Naive thymus-derived CD8-positive, alpha-beta T cell (primary cell): ENCODE measurements around the gene NDUFA3. TPM values are rescaled to one million over a fixed set of nuclear protein-coding genes. Genes with fewer than 3 reads are reported as not detected.

Experiments used
- ATAC-seq, 2 donors: fragments of 150-1000 bp; cut with Tn5 transposase in 1 of 2; sonication (Bioruptor Pico), chemical (Tn5 transposase) in 1 of 2; 1 replicate in 1 of 2; 2 replicates in 1 of 2; pipeline ENCODE4 v1.10.0; 2021; ENCODE audit warnings: mild to moderate bottlenecking in 2 of 2, moderate library complexity in 2 of 2
- POLR2A ChIA-PET: fragments of 350-600 bp; sonication (Branson Sonifier 250); formaldehyde crosslinking; loops from one replicate; lab custom pipeline; 2021; ENCODE audit warnings: antibody characterized with exemption; lab: Charles Lee
- DNase-seq, 10 donors: peaks; one replicate each; pipeline versions ENCODE4 v3.0.0 to v3.0.0-alpha.2; 2020 to 2022
- H3K27ac Mint-ChIP-seq, 10 donors: one replicate each; pipeline ENCODE4 v1.8.0; 2020 to 2022; ENCODE audit warnings: mild to moderate bottlenecking in 10 of 10, mixed read lengths in 10 of 10, moderate library complexity in 4 of 10, inconsistent platforms in 1 of 10
- H3K27me3 Mint-ChIP-seq, 5 donors: one replicate each; pipeline ENCODE4 v1.8.0; 2021 to 2022; ENCODE audit warnings: mixed read lengths in 5 of 5
- H3K36me3 Mint-ChIP-seq, 3 donors: one replicate each; pipeline ENCODE4 v1.8.0; 2020 to 2022; ENCODE audit warnings: mixed read lengths in 3 of 3, mild to moderate bottlenecking in 2 of 3, inconsistent platforms in 1 of 3
- H3K4me1 Mint-ChIP-seq, 4 donors: one replicate each; pipeline ENCODE4 v1.8.0; 2021 to 2022; ENCODE audit warnings: mixed read lengths in 4 of 4
- H3K4me3 Mint-ChIP-seq, 10 donors: one replicate each; pipeline ENCODE4 v1.8.0; 2020 to 2022; ENCODE audit warnings: mild to moderate bottlenecking in 10 of 10, mixed read lengths in 10 of 10, moderate library complexity in 6 of 10, inconsistent platforms in 1 of 10
- H3K9me3 Mint-ChIP-seq, 9 donors: one replicate each; pipeline ENCODE4 v1.8.0; 2020 to 2022; ENCODE audit warnings: mixed read lengths in 9 of 9, mild to moderate bottlenecking in 3 of 9, inconsistent platforms in 1 of 9, moderate library complexity in 1 of 9
- polyA plus RNA-seq, 3 donors: library from polyadenylated mRNA; unstranded; fragments of 300-500 nt; fragmentation: Illumina TruSeq; gene quantifications; one replicate each; pipeline ENCODE4 v1.2.3, GENCODE V29; 2021
- total RNA-seq, 8 experiments: library from RNA in 2 of 8; stranded (reverse) in 2 of 8; gene quantifications; one replicate each; pipeline ENCODE4 v1.2.3 and lab custom pipeline; 2021 to 2026

Gene NDUFA3
- total and polyA plus RNA-seq, 5 experiments from 2014 or later = 103 to 564 (median 489) TPM

DNA sequence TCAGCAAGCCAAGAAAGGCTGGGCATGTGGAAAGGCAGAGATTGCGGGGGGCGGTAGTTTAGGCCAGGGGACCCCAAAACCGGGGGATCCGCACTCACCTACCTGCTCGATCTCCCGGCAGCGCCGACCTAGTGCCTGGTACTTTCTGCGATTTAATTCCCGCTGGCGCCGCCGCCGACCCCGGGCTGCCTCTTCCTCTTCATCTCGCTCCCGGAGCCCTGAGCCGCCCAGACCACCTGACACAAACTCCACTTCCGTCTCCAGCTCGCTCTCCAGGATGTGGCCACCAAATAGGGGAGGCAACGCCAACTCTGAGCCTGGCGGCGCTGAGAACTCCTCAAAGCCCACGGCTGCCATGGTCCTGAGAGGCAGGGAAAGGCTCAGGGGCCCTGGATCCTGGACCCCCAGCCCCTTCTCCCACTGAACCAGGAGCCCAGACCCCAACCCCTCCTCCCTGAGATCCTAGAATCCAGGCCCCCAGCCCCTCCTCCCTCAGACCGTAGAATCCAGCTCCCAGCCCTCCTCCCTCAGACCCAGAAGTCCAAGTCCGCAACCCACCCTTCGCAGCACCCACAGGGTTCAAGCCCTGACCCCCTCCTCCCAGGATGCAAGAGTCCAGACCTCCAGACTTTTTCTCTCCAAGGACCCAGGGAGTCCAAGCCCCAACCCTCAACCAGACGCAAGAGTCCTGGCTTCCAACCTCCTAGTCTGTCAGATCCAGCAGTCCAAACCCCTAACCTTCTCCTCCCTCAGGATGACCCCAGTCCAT lies 11.9 kb downstream of the NDUFA3 start:
- peak; percentile 41 to 47 for ATAC-seq
- H3K9me3 Mint-ChIP-seq = no peaks in the 10 kb centered on the region
- POLR2A ChIA-PET = interaction anchor here (1.3 to 4.1 kb wide), 11 partner anchors 8 to 349 kb away, joined by 3 to 86 read pairs (median 10); partner anchors contain the start of genes CNOT3, LENG1, LENG8 and LENG9
- peaks cover 0 to 4% (median 0%) of the 10 kb centered on the region in 5 donors for H3K27me3 Mint-ChIP-seq
- H3K4me1 Mint-ChIP-seq = peaks cover 18 to 55% (median 36%) of the 10 kb centered on the region in 4 donors
- H3K4me3 Mint-ChIP-seq = peak overlapping the region; percentile 87 to 98 (median 93)
- H3K27ac Mint-ChIP-seq = peak overlapping the region; percentile 89 to 99 (median 95)
- peaks cover 0 to 41% (median 5%) of the 10 kb centered on the region in 3 donors for H3K36me3 Mint-ChIP-seq
- peak in 9 of 10 donors; percentile 23 to 77 (median 46) for DNase-seq

GRCh38 chr19:54115109-54116063 lies 12.7 kb downstream of the NDUFA3 start, which contains the start of the genes PRPF31 and TFPT:
TSS of gene PRPF31 (plus strand) at chr19:54115754. CDS start at chr19:54118279, 2,525 bp downstream.
TSS of gene TFPT (minus strand) at chr19:54115657. CDS start at chr19:54115269, 388 bp downstream.
- Mint-ChIP-seq H3K36me3 (peaks cover 0 to 40% (median 8%) of the 10 kb centered on the region in 3 donors), H3K4me1 (peaks cover 16 to 50% (median 36%) of the 10 kb centered on the region in 4 donors), H3K27me3 (peaks cover 0 to 4% (median 0%) of the 10 kb centered on the region in 5 donors), H3K9me3 (no peaks in the 10 kb centered on the region), H3K27ac (peak within 1 kb of the TSS; percentile 89 to 99 (median 95)), H3K4me3 (peak within 1 kb of the TSS; percentile 87 to 98 (median 93))
- POLR2A ChIA-PET = interaction anchor here (0.6 to 4.1 kb wide), 19 partner anchors 8 to 1013 kb away, joined by 3 to 86 read pairs (median 4); partner anchors contain the start of genes CNOT3, LENG1, LENG8 and LENG9
- DNase-seq (peak; percentile 79 to 100 (median 96)), ATAC-seq (peak; percentile 87 to 89)

- no peak for ATAC-seq
- Mint-ChIP-seq H3K27me3 (no peaks in the 10 kb centered on the region), H3K9me3 (no peaks in the 10 kb centered on the region), H3K36me3 (peaks cover 0 to 71% (median 7%) of the 10 kb centered on the region in 3 donors), H3K4me1 (peaks cover 6 to 21% (median 12%) of the 10 kb centered on the region in 4 donors), H3K27ac (no peak overlapping the region), H3K4me3 (no peak overlapping the region)
- no peak for DNase-seq
- POLR2A ChIA-PET = interaction anchor here (1.2 kb wide), 1 partner anchor 16 kb away, joined by 5 read pairs; the partner anchor contains the start of gene CNOT3
These were observed 18.6 kb downstream of the NDUFA3 start for GRCh38 chr19:54121259-54121658.

- Mint-ChIP-seq H3K4me1 (peaks cover 0 to 2% (median under 1%) of the 10 kb centered on the region in 4 donors), H3K27me3 (no peaks in the 10 kb centered on the region), H3K4me3 (no peak overlapping the region), H3K36me3 (peaks cover 0 to 73% (median 9%) of the 10 kb centered on the region in 3 donors), H3K27ac (no peak overlapping the region), H3K9me3 (no peaks in the 10 kb centered on the region)
- no peak for ATAC-seq
- DNase-seq = no peak
- POLR2A ChIA-PET = interaction anchor here (2.2 to 2.6 kb wide), 2 partner anchors 9 to 13 kb away, joined by 5 to 16 read pairs; partner anchors contain the start of genes CNOT3, PRPF31 and TFPT
These were observed 21.0 kb downstream of the NDUFA3 start for GRCh38 chr19:54123682-54124081.

DNA sequence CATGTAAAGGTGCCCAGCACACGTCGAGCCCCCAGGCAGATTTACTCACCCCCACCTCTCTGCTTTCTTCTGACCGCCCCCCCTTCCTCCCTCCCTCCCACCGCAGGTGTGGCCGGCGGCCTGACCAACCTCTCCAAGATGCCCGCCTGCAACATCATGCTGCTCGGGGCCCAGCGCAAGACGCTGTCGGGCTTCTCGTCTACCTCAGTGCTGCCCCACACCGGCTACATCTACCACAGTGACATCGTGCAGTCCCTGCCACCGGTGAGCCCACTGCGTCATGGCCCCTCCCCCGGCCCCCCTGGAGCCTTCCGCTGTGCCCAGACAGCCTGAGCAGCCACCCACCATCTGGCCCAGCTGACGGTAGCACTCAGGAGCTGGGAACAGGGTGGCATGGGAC lies 21.7 kb downstream of the NDUFA3 start:
- no peak overlapping the region for H3K4me3 Mint-ChIP-seq
- ATAC-seq = no peak
- peaks cover 0 to 70% (median 9%) of the 10 kb centered on the region in 3 donors for H3K36me3 Mint-ChIP-seq
- H3K27ac Mint-ChIP-seq = no peak overlapping the region
- no peak for DNase-seq
- peaks cover 0 to 2% (median under 1%) of the 10 kb centered on the region in 4 donors for H3K4me1 Mint-ChIP-seq
- H3K27me3 Mint-ChIP-seq = no peaks in the 10 kb centered on the region
- POLR2A ChIA-PET = interaction anchor here (2.2 to 2.6 kb wide), 2 partner anchors 9 to 13 kb away, joined by 5 to 16 read pairs; partner anchors contain the start of genes CNOT3, PRPF31 and TFPT
- H3K9me3 Mint-ChIP-seq = no peaks in the 10 kb centered on the region

DNA sequence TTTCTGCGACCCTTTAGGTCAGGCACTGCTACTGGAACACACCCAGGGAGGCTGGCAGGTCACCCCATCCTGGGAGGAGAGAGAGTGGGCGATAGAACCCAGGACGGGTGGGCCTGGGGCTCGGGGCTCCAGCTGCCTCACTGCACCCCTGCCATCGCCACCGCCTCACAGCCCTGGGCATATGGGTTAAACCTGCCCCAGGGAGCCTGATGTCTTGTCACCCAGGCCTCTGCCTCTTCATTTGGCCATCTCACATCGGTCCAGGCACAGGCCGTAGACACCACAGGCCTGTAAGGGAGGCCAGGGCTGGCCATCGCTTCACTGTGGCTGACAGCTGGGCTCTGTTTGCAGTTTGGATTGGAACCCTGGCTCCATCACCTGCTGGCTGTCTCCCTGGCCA lies 23.1 kb downstream of the NDUFA3 start:
- no peaks in the 10 kb centered on the region for H3K9me3 Mint-ChIP-seq
- H3K27me3 Mint-ChIP-seq = no peaks in the 10 kb centered on the region
- H3K36me3 Mint-ChIP-seq = peaks cover 0 to 64% (median 5%) of the 10 kb centered on the region in 3 donors
- POLR2A ChIA-PET = interaction anchor here (1.4 to 2.2 kb wide), 2 partner anchors 11 kb away, joined by 5 to 6 read pairs; partner anchors contain the start of gene CNOT3
- peak overlapping the region in 1 of 10 donors; percentile 29 for H3K27ac Mint-ChIP-seq
- DNase-seq (no peak), ATAC-seq (no peak)
- H3K4me1 Mint-ChIP-seq = peaks cover 0 to 2% (median under 1%) of the 10 kb centered on the region in 4 donors
- H3K4me3 Mint-ChIP-seq = no peak overlapping the region

DNA sequence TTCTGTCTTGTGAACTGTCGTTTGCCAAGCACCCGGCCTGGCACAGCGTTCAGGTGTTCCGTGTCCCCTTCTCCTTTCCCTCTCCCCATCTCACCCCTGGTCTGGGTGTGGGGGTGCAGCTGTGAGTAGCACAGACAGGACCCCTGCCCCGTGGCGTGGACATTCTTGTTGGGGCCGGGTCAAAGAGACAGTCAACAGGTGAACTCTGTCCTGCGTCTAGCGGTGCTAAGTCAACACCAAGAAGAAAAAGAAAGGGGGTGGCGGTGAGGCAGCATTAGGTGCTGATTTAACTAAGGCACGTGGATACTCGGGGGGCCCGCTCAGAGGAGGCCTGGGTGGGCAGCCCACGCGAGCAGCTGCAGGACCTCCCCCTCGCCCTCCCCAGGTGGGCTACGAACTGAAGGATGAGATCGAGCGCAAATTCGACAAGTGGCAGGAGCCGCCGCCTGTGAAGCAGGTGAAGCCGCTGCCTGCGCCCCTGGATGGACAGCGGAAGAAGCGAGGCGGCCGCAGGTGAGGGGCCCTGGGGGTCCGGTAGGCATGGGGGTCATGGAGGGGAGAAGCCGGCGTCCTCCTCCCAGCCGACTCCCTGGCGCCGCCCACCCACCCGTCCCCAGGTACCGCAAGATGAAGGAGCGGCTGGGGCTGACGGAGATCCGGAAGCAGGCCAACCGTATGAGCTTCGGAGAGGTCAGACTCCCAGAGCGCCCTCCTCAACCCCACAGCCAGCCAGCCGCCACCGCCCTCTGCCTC lies 25.2 kb downstream of the NDUFA3 start:
- Mint-ChIP-seq H3K4me3 (no peak overlapping the region), H3K36me3 (peaks cover 0 to 56% (median 7%) of the 10 kb centered on the region in 3 donors), H3K27me3 (no peaks in the 10 kb centered on the region), H3K4me1 (peaks cover 0 to 1% (median 0%) of the 10 kb centered on the region in 4 donors), H3K27ac (peak overlapping the region in 1 of 10 donors; percentile 56), H3K9me3 (no peaks in the 10 kb centered on the region)
- DNase-seq (no peak), ATAC-seq (no peak)
- POLR2A ChIA-PET = no interaction called here

DNA sequence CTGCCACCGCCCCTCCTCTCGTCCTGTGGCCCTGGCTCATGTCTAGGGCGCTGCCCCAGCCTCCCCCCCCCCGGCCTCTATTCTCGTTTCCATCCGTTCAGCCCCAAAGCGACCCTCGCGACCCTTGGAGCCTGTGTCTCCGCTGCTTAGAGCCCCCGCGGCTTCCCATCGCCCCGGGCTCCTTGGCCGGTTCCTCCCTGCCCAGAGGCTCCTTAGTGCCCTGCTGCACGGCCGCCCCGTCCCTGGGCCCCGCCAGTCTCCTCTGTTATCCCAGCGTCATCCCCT lies 25.7 kb downstream of the NDUFA3 start:
- Mint-ChIP-seq H3K4me3 (no peak overlapping the region), H3K36me3 (peaks cover 0 to 51% (median 5%) of the 10 kb centered on the region in 3 donors), H3K9me3 (no peaks in the 10 kb centered on the region), H3K27me3 (no peaks in the 10 kb centered on the region), H3K27ac (peak overlapping the region in 1 of 10 donors; percentile 56), H3K4me1 (no peaks in the 10 kb centered on the region)
- DNase-seq = no peak
- no peak for ATAC-seq
- POLR2A ChIA-PET = no interaction called here

DNA sequence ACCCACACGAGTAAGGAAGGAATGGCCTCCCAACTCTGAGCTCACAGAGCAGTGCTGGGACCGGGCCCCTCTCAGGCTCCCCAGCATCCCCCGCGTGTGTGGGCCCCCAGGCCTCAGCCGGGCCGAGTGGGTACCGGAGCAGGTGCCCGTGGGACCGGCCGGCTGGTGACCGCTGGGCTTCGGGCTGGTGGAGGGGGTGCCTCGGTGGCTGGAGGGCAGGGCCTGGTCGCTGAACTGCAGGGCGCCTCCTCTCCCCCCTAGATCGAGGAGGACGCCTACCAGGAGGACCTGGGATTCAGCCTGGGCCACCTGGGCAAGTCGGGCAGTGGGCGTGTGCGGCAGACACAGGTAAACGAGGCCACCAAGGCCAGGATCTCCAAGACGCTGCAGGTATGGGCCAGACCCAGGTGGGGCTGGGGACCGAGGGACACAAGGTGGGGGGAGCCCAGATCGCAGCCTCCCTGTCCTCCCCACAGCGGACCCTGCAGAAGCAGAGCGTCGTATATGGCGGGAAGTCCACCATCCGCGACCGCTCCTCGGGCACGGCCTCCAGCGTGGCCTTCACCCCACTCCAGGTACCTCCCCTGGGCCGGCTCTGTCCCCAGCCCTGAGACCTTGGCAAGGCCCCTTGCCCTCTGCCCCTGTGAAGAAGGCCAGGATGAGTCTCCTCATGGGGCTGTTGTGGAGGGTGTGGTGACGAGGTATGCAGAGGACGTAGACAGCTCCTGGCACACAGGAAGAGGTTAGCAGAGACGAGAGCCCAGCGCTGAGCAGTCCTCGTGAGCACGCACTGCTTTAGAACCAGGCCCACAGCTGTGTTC lies 26.4 kb downstream of the NDUFA3 start:
- peaks cover 0 to 47% (median 4%) of the 10 kb centered on the region in 3 donors for H3K36me3 Mint-ChIP-seq
- DNase-seq (no peak), ATAC-seq (no peak)
- no peak overlapping the region for H3K27ac Mint-ChIP-seq
- H3K4me1 Mint-ChIP-seq = peaks cover 0 to under 1% (median 0%) of the 10 kb centered on the region in 4 donors
- POLR2A ChIA-PET = no interaction called here
- no peaks in the 10 kb centered on the region for H3K9me3 Mint-ChIP-seq
- H3K4me3 Mint-ChIP-seq = no peak overlapping the region
- no peaks in the 10 kb centered on the region for H3K27me3 Mint-ChIP-seq

- no peaks in the 10 kb centered on the region for H3K9me3 Mint-ChIP-seq
These were observed 27.0 kb downstream of the NDUFA3 start for GRCh38 chr19:54129617-54129996.

More at GRCh38 chr19:54129617-54129996, 27.0 kb downstream of the NDUFA3 start:
- ATAC-seq = no peak
- Mint-ChIP-seq H3K36me3 (peaks cover 0 to 42% (median 4%) of the 10 kb centered on the region in 3 donors), H3K4me3 (no peak overlapping the region), H3K4me1 (peaks cover 2 to 6% (median 4%) of the 10 kb centered on the region in 4 donors), H3K27me3 (no peaks in the 10 kb centered on the region), H3K27ac (no peak overlapping the region)
- no peak for DNase-seq
- POLR2A ChIA-PET = no interaction called here
